HEK293 (cell line): Measurements from ENCODE around the gene MNT.

Experiments
- CTCF ChIA-PET: fragments of 350-600 bp; formaldehyde crosslinking; extraction: SDS; loops from one replicate; lab custom pipeline; 2021; ENCODE audit warnings: antibody characterized with exemption; lab: Yijun Ruan, JAX
- POLR2A ChIA-PET: fragments of 300-600 bp; formaldehyde crosslinking; extraction: SDS; loops from one replicate; lab custom pipeline; 2020; ENCODE audit warnings: antibody characterized with exemption, inconsistent platforms; lab: Yijun Ruan, JAX
- H3K27ac ChIP-seq: fragments of 200-500 bp; sonication (Bioruptor generic); 2 replicates; pipeline ENCODE4 v1.5.1; 2014; ENCODE audit warnings: low read depth, low read length, control low read depth, inconsistent platforms; ENCODE audit errors: extremely low read depth
- H3K36me3 ChIP-seq, 2 experiments: fragments of 200-500 bp in 1 of 2; sonication (Bioruptor generic) in 1 of 2; 1 replicate in 1 of 2; 2 replicates in 1 of 2; pipeline ENCODE4 v1.5.1; 2014 to 2017; ENCODE audit warnings: inconsistent platforms in 2 of 2, low read length in 2 of 2; ENCODE audit not compliant: control insufficient read depth in 2 of 2, insufficient read depth in 1 of 2
- H3K4me1 ChIP-seq: fragments of 200-500 bp; sonication (Bioruptor generic); 2 replicates; pipeline ENCODE4 v1.5.1; 2014; ENCODE audit warnings: mild to moderate bottlenecking, low read length, inconsistent platforms; ENCODE audit not compliant: control insufficient read depth, insufficient read depth
- H3K4me3 ChIP-seq: 2 replicates; pipeline ENCODE4 v1.5.1; 2011; ENCODE audit warnings: low read depth, mild to moderate bottlenecking, control low read depth, low read length, moderate library complexity
- H3K9me3 ChIP-seq: fragments of 200-500 bp; sonication (Bioruptor generic); 2 replicates; pipeline ENCODE4 v1.5.1; 2014; ENCODE audit warnings: low read depth, low read length, inconsistent platforms; ENCODE audit not compliant: control insufficient read depth, insufficient read depth
- BCL11A ChIP-seq: fragments of 450-650 bp; formaldehyde crosslinking; IDR thresholded peaks from 2 replicates; pipeline ENCODE4 v1.5.1; 2016; ENCODE audit warnings: low read depth, missing biosample characterization, missing genetic modification characterization
- MEIS1 ChIP-seq: sonication (generic); formaldehyde crosslinking; IDR thresholded peaks from 2 replicates; pipeline ENCODE4 v1.8.1; 2022; ENCODE audit warnings: missing genetic modification reagents, mild to moderate bottlenecking, borderline replicate concordance
- PBX3 ChIP-seq: sonication (generic); formaldehyde crosslinking; IDR thresholded peaks from 2 replicates; pipeline ENCODE4 v1.8.1; 2022; ENCODE audit warnings: mild to moderate bottlenecking, moderate library complexity, missing genetic modification reagents
- ZBTB11 ChIP-seq: fragments of 450-650 bp; formaldehyde crosslinking; conservative IDR thresholded peaks from 2 replicates; pipeline ENCODE4 v1.5.1; 2016; ENCODE audit warnings: low read depth, missing biosample characterization, missing genetic modification characterization
- ZNF335 ChIP-seq: fragments of 450-650 bp; formaldehyde crosslinking; conservative IDR thresholded peaks from 2 replicates; pipeline ENCODE4 v1.5.1; 2016; ENCODE audit warnings: missing biosample characterization, missing genetic modification characterization
- ZNF473 ChIP-seq: fragments of 450-650 bp; formaldehyde crosslinking; IDR thresholded peaks from 2 replicates; pipeline ENCODE4 v1.5.1; 2017; ENCODE audit warnings: missing biosample characterization, missing genetic modification characterization
- ZNF518A ChIP-seq: fragments of 450-650 bp; formaldehyde crosslinking; conservative IDR thresholded peaks from 2 replicates; pipeline ENCODE4 v1.5.1; 2016; ENCODE audit warnings: low read depth, missing biosample characterization, missing genetic modification characterization
- ZNF544 ChIP-seq: fragments of 450-650 bp; formaldehyde crosslinking; IDR thresholded peaks from 2 replicates; pipeline ENCODE4 v1.5.0; 2017; ENCODE audit warnings: missing biosample characterization, missing genetic modification characterization
- ZNF664 ChIP-seq: fragments of 450-650 bp; formaldehyde crosslinking; IDR thresholded peaks from 2 replicates; pipeline ENCODE4 v1.5.1; 2016; ENCODE audit warnings: missing biosample characterization, missing genetic modification characterization

Gene MNT

GRCh38 chr17:2346475-2346874, 54.4 kb downstream of the MNT start (continued):
- TF ChIP-seq PBX3 (CRISPR knock-in tag) = no peak
- TF ChIP-seq, all 188 proteins: peak for 0

- H3K4me1 ChIP-seq = peaks cover 12% of the 10 kb centered on the region
- H3K36me3 ChIP-seq = peaks cover 0 to 23% of the 10 kb centered on the region in 2 experiments; a peak in 2 of 3 replicates
- ChIA-PET POLR2A (interaction anchor here (0.8 kb wide), 1 partner anchor 8 kb away, joined by 3 read pairs; the partner anchor contains the start of gene TSR1), CTCF (interaction anchor here (1.2 kb wide), 1 partner anchor 8 kb away, joined by 7 read pairs; no protein-coding TSS in a partner anchor)
- H3K9me3 ChIP-seq = no peaks in the 10 kb centered on the region
- H3K4me3 ChIP-seq = no peak overlapping the region
- H3K27ac ChIP-seq = no peak overlapping the region
- TF ChIP-seq ZNF518A (tag by site-specific recombination) (no peak), ZNF335 (no peak), ZNF473 (tag by site-specific recombination) (no peak), ZNF664 (tag by site-specific recombination) (no peak), ZBTB11 (tag by site-specific recombination) (no peak), MEIS1 (CRISPR knock-in tag) (no peak)
Observed at GRCh38 chr17:2344528-2344927, 56.3 kb downstream of the MNT start.

- CTCF ChIA-PET = no interaction called here
- TF ChIP-seq BCL11A (tag by site-specific recombination) (no peak), ZNF544 (tag by site-specific recombination) (no peak)
- H3K36me3 ChIP-seq = peaks cover 0 to 23% of the 10 kb centered on the region in 2 experiments; a peak in 2 of 3 replicates
Observed at GRCh38 chr17:2343421-2343820, 57.4 kb downstream of the MNT start.

More at GRCh38 chr17:2343421-2343820, 57.4 kb downstream of the MNT start:
- POLR2A ChIA-PET = interaction anchor here (1.0 kb wide), 1 partner anchor 13 kb away, joined by 3 read pairs; no protein-coding TSS in a partner anchor
- Histone ChIP-seq H3K4me1 (peaks cover 12% of the 10 kb centered on the region), H3K27ac (no peak overlapping the region), H3K9me3 (no peaks in the 10 kb centered on the region), H3K4me3 (no peak overlapping the region)
